Liver (tissue), 9 donors: ENCODE measurements around the gene UBR2. TPM values are rescaled to one million over a fixed set of nuclear protein-coding genes. Genes with fewer than 3 reads are reported as not detected.

ENCODE experiments used
- DNase-seq: peaks from one replicate; pipeline ENCODE4 v3.0.0-alpha.2; 2017; ENCODE audit warnings: low spot score
- H3K27ac ChIP-seq, 2 donors: one replicate each; pipeline ENCODE4 v1.7.0; 2013; ENCODE audit warnings: inconsistent platforms in 2 of 2, low read length in 2 of 2, control low read depth in 1 of 2, low read depth in 1 of 2, mild to moderate bottlenecking in 1 of 2
- H3K27me3 ChIP-seq, 4 donors: one replicate each; pipeline versions ENCODE4 v1.6.1 to v1.7.0; 2013; ENCODE audit warnings: low read length in 3 of 4, inconsistent platforms in 1 of 4, mild to moderate bottlenecking in 1 of 4, moderate library complexity in 1 of 4; ENCODE audit not compliant: control insufficient read depth in 4 of 4, insufficient read depth in 4 of 4
- H3K36me3 ChIP-seq, 4 donors: one replicate each; pipeline versions ENCODE4 v1.6.1 to v1.7.0; 2013; ENCODE audit warnings: low read length in 3 of 4, mild to moderate bottlenecking in 3 of 4, low read depth in 1 of 4, moderate library complexity in 1 of 4; ENCODE audit not compliant: control insufficient read depth in 4 of 4, insufficient read depth in 3 of 4
- H3K4me1 ChIP-seq, 4 donors: one replicate each; pipeline versions ENCODE4 v1.6.1 to v1.7.0; 2013; ENCODE audit warnings: low read length in 3 of 4, mild to moderate bottlenecking in 3 of 4, moderate library complexity in 1 of 4; ENCODE audit not compliant: control insufficient read depth in 4 of 4, insufficient read depth in 4 of 4
- H3K4me3 ChIP-seq, 3 donors: one replicate each; pipeline versions ENCODE4 v1.6.1 to v1.7.0; 2013; ENCODE audit warnings: low read length in 3 of 3, control low read depth in 1 of 3, low read depth in 1 of 3, mild to moderate bottlenecking in 1 of 3
- H3K9ac ChIP-seq, 2 donors: one replicate each; pipeline ENCODE4 v1.7.0; 2013; ENCODE audit warnings: low read length in 2 of 2, mild to moderate bottlenecking in 2 of 2, moderate library complexity in 2 of 2, control low read depth in 1 of 2, low read depth in 1 of 2
- H3K9me3 ChIP-seq, 4 donors: one replicate each; pipeline versions ENCODE4 v1.6.1 to v1.7.0; 2013; ENCODE audit warnings: low read length in 3 of 4; ENCODE audit not compliant: control insufficient read depth in 4 of 4
- EGR1 ChIP-seq, 2 donors: IDR thresholded peaks; 2 replicates each; pipeline ENCODE4 v1.6.1; 2016 to 2018; ENCODE audit warnings: antibody characterized with exemption in 2 of 2, low read depth in 2 of 2
- HNF4A ChIP-seq, 2 donors: conservative IDR thresholded peaks; 2 replicates each; pipeline ENCODE4 v1.6.1; 2016; ENCODE audit warnings: antibody characterized with exemption in 2 of 2, mild to moderate bottlenecking in 2 of 2
- JUND ChIP-seq, 2 donors: IDR thresholded peaks; 2 replicates each; pipeline ENCODE4 v1.6.1; 2016; ENCODE audit warnings: antibody characterized with exemption in 2 of 2
- NR2F2 ChIP-seq: IDR thresholded peaks from 2 replicates; pipeline ENCODE4 v1.6.1; 2016; ENCODE audit warnings: antibody characterized with exemption
- RAD21 ChIP-seq, 2 donors: IDR thresholded peaks; 2 replicates each; pipeline ENCODE4 v1.6.1; 2016; ENCODE audit warnings: antibody characterized with exemption in 2 of 2, mild to moderate bottlenecking in 2 of 2
- RXRA ChIP-seq, 2 donors: IDR thresholded peaks; 2 replicates each; pipeline ENCODE4 v1.6.1; 2017 to 2018; ENCODE audit warnings: antibody characterized with exemption in 2 of 2, mild to moderate bottlenecking in 1 of 2
- SP1 ChIP-seq: IDR thresholded peaks from 2 replicates; pipeline ENCODE4 v1.6.1; 2018; ENCODE audit warnings: antibody characterized with exemption, mild to moderate bottlenecking
- TAF1 ChIP-seq: conservative IDR thresholded peaks from 2 replicates; pipeline ENCODE4 v1.6.1; 2016; ENCODE audit warnings: antibody characterized with exemption, mild to moderate bottlenecking
- YY1 ChIP-seq: IDR thresholded peaks from 2 replicates; pipeline ENCODE4 v1.6.1; 2016; ENCODE audit warnings: antibody characterized with exemption, mild to moderate bottlenecking
- WGBS: extraction: QIAGEN DNeasy Blood & Tissue Kit; methylation state at CpG from one replicate; pipeline ENCODE4 v1.1.7; 2013; 5-methylcytosine and 5-hydroxymethylcytosine counted together
- polyA plus RNA-seq, 2 donors: library from polyadenylated mRNA; stranded (reverse) in 1 of 2; unstranded in 1 of 2; fragments of 200-250 nt in 1 of 2; fragments of >200 nt in 1 of 2; fragmentation: Nextera tagmentation in 1 of 2; extraction: Ambion mirVana in 1 of 2; gene quantifications; one replicate each; pipeline versions ENCODE4 v1.2.1 to v1.2.3, GENCODE V29; 2013 to 2015
- total RNA-seq, 2 donors: library from RNA; depleted of rRNA; stranded (reverse); fragments of >200 nt; gene quantifications; one replicate each; pipeline ENCODE4 v1.2.3, GENCODE V29; 2014
- TF ChIP-seq, protein P1 (sequence below): IDR thresholded peaks from 2 replicates; pipeline ENCODE4 v1.6.1; 2016; ENCODE audit warnings: antibody characterized with exemption
- TF ChIP-seq, protein P2 (sequence below): fragments of 150-350 bp; IDR thresholded peaks from 2 replicates; pipeline ENCODE4 v1.5.1; 2017; ENCODE audit warnings: improper control_type of control experiment, low read depth, low read length; ENCODE audit not compliant: missing input control
- donor health status: healthy.
- donor health status: healthy.
- donor health status: healthy.
- donor health status: healthy.
- donor health status: healthy.

Gene UBR2
- total and polyA plus RNA-seq, 4 donors = 6.3 to 32.9 (median 19.3) TPM

- Histone ChIP-seq H3K4me1 (no peaks in the 10 kb centered on the region), H3K27me3 (no peaks in the 10 kb centered on the region), H3K4me3 (no peak overlapping the region), H3K27ac (no peak overlapping the region), H3K36me3 (peaks cover 14 to 61% (median 38%) of the 10 kb centered on the region in 4 donors), H3K9ac (no peak overlapping the region), H3K9me3 (no peaks in the 10 kb centered on the region)
- 94% methylated on average over 5 of the region's 5 CpGs for WGBS
- no peak for DNase-seq
- TF ChIP-seq RXRA (IDR thresholded peaks at IDR 0.05) (no peak), EGR1 (IDR thresholded peaks at IDR 0.05; ENCODE audit: low read depth in 2 of 2) (no peak), SP1 (no peak), RAD21 (IDR thresholded peaks at IDR 0.05) (no peak), JUND (IDR thresholded peaks at IDR 0.05) (no peak), TAF1 (no peak), HNF4A (conservative IDR thresholded peaks at IDR 0.05) (no peak)
- TF ChIP-seq, protein P1, sequence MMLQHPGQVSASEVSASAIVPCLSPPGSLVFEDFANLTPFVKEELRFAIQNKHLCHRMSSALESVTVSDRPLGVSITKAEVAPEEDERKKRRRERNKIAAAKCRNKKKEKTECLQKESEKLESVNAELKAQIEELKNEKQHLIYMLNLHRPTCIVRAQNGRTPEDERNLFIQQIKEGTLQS = no peak
- TF ChIP-seq, protein P2, sequence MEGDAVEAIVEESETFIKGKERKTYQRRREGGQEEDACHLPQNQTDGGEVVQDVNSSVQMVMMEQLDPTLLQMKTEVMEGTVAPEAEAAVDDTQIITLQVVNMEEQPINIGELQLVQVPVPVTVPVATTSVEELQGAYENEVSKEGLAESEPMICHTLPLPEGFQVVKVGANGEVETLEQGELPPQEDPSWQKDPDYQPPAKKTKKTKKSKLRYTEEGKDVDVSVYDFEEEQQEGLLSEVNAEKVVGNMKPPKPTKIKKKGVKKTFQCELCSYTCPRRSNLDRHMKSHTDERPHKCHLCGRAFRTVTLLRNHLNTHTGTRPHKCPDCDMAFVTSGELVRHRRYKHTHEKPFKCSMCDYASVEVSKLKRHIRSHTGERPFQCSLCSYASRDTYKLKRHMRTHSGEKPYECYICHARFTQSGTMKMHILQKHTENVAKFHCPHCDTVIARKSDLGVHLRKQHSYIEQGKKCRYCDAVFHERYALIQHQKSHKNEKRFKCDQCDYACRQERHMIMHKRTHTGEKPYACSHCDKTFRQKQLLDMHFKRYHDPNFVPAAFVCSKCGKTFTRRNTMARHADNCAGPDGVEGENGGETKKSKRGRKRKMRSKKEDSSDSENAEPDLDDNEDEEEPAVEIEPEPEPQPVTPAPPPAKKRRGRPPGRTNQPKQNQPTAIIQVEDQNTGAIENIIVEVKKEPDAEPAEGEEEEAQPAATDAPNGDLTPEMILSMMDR = no peak
Measured at GRCh38 chr6:42652024-42652746, 88.4 kb downstream of the UBR2 start.

DNA sequence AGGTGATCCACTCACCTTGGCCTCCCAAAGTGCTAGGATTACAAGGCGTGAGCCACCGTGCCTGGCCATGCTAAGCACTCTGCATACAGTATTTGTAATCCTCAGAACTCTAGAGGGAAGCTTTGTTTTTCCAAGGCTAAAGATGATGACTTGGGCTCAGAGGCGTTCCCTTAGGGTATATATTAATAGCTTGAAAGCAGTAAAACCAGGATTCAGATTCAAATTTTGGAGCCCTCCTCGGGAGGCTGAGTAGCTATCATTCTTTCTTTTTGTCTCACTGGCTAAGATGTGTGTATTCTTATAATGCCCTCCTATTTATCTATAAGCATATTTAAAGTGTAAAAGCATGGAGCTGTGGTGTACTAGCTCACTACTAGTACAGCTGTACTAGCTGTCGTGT, 90.0 kb downstream of the UBR2 start:
- Histone ChIP-seq H3K4me1 (no peaks in the 10 kb centered on the region), H3K36me3 (peaks cover 15 to 69% (median 45%) of the 10 kb centered on the region in 4 donors), H3K9me3 (no peaks in the 10 kb centered on the region), H3K27me3 (no peaks in the 10 kb centered on the region), H3K4me3 (no peak overlapping the region), H3K9ac (no peak overlapping the region), H3K27ac (no peak overlapping the region)
- TF ChIP-seq TAF1 (no peak), YY1 (no peak)
- TF ChIP-seq, protein P1 = no peak
- WGBS = 94% methylated on average over 5 of the region's 5 CpGs
- DNase-seq = no peak

DNA sequence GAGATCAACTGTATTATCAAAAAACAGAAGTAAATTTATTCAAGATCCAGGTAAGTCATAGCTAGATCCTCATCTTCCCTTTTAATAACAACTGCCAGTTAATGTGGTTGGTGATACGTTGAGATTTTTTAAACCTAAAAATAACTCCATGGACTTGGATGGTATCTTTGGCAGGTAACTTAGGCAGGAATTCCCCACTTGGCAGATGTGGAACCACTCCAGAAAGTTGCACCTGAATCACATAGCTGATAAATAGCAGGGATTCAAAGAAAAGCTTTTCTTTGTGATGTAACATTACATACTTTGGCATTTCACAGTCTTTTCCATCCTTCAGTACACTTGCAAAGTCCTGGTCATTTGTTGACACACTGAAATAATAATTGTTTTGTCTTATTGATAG, 96.0 kb downstream of the UBR2 start:
- no peak for TF ChIP-seq RAD21 (IDR thresholded peaks at IDR 0.05)
- TF ChIP-seq NR2F2 = no peak
- TF ChIP-seq YY1 = no peak
- no peaks in the 10 kb centered on the region for H3K9me3 ChIP-seq
- no peak for DNase-seq
- H3K27ac ChIP-seq = no peak overlapping the region
- H3K4me3 ChIP-seq = no peak overlapping the region
- 23% methylated on average over 1 of the region's 1 CpG for WGBS
- H3K9ac ChIP-seq = no peak overlapping the region
- H3K27me3 ChIP-seq = no peaks in the 10 kb centered on the region
- H3K4me1 ChIP-seq = peaks cover 0 to 2% (median 2%) of the 10 kb centered on the region in 4 donors
- peaks cover 9 to 68% (median 51%) of the 10 kb centered on the region in 4 donors for H3K36me3 ChIP-seq
